GM23338 (cell line): ENCODE measurements around the gene TINAG. TPM values are rescaled to one million over a fixed set of nuclear protein-coding genes. Genes with fewer than 3 reads are reported as not detected.

Source experiments
- ATAC-seq: fragments of 200-7000 bp; cut with Tn5 transposase; 3 replicates; pipeline ENCODE4 v1.9.1; 2020
- DNase-seq: peaks from one replicate; pipeline ENCODE4 v3.0.0-alpha.2; 2015; ENCODE audit warnings: low spot score
- H2AFZ ChIP-seq: fragments of 200-600 bp; sonication (generic); 2 replicates; pipeline ENCODE4 v1.8.0; 2016; ENCODE audit warnings: antibody characterized with exemption, mild to moderate bottlenecking, moderate library complexity
- H3F3A ChIP-seq: fragments of 200-600 bp; sonication (generic); replicated peaks from 2 replicates; pipeline ENCODE4 v1.8.0; 2017; ENCODE audit warnings: antibody characterized with exemption, mixed run types, low read depth
- H3K27ac ChIP-seq: fragments of 200-600 bp; sonication (generic); 2 replicates; pipeline ENCODE4 v1.6.1; 2016; ENCODE audit warnings: low read depth
- H3K27me3 ChIP-seq: fragments of 200-600 bp; sonication (generic); 2 replicates; pipeline ENCODE4 v1.8.0; 2016; ENCODE audit warnings: mild to moderate bottlenecking, mixed run types, moderate library complexity; ENCODE audit not compliant: insufficient read depth
- H3K36me3 ChIP-seq: fragments of 200-600 bp; sonication (generic); 2 replicates; pipeline ENCODE4 v1.8.0; 2016; ENCODE audit warnings: mild to moderate bottlenecking; ENCODE audit not compliant: insufficient read depth
- H3K4me1 ChIP-seq: fragments of 200-600 bp; sonication (generic); 2 replicates; pipeline ENCODE4 v1.8.0; 2016; ENCODE audit warnings: mild to moderate bottlenecking, moderate library complexity; ENCODE audit not compliant: insufficient read depth
- H3K4me2 ChIP-seq: fragments of 200-600 bp; sonication (generic); 2 replicates; pipeline ENCODE4 v1.7.1; 2017; ENCODE audit warnings: mixed run types
- H3K4me3 ChIP-seq: fragments of 200-600 bp; sonication (generic); 2 replicates; pipeline ENCODE4 v1.6.1; 2016; ENCODE audit warnings: mixed run types
- H3K79me2 ChIP-seq: fragments of 200-600 bp; sonication (generic); replicated peaks from 2 replicates; pipeline ENCODE4 v1.8.0; 2017; ENCODE audit warnings: mild to moderate bottlenecking; ENCODE audit not compliant: insufficient read depth
- H3K9me2 ChIP-seq: fragments of 200-600 bp; sonication (generic); 2 replicates; pipeline ENCODE4 v1.8.0; 2017; ENCODE audit not compliant: insufficient read depth
- H4K20me1 ChIP-seq: fragments of 200-600 bp; sonication (generic); replicated peaks from 2 replicates; pipeline ENCODE4 v1.8.0; 2017; ENCODE audit warnings: mild to moderate bottlenecking; ENCODE audit not compliant: insufficient read depth
- H3K27ac Mint-ChIP-seq: 2 replicates; pipeline ENCODE4 v1.8.0; 2020; ENCODE audit warnings: inconsistent platforms, mild to moderate bottlenecking, moderate library complexity, mixed read lengths
- H3K27me3 Mint-ChIP-seq: 3 replicates; pipeline ENCODE4 v1.8.0; 2022; ENCODE audit warnings: low read depth, mild to moderate bottlenecking, moderate library complexity, mixed read lengths, inconsistent platforms; ENCODE audit not compliant: insufficient read depth, poor library complexity
- H3K36me3 Mint-ChIP-seq: 3 replicates; pipeline ENCODE4 v1.8.0; 2021; ENCODE audit warnings: low read depth, mild to moderate bottlenecking, inconsistent platforms, moderate library complexity, mixed read lengths
- H3K4me1 Mint-ChIP-seq: 3 replicates; pipeline ENCODE4 v1.8.0; 2020; ENCODE audit warnings: mild to moderate bottlenecking, inconsistent platforms, mixed read lengths
- H3K4me3 Mint-ChIP-seq: 3 replicates; pipeline ENCODE4 v1.8.0; 2021; ENCODE audit warnings: moderate library complexity, mild to moderate bottlenecking, inconsistent platforms, mixed read lengths
- H3K9me3 Mint-ChIP-seq: 3 replicates; pipeline ENCODE4 v1.8.0; 2020; ENCODE audit warnings: moderate library complexity, mild to moderate bottlenecking, inconsistent platforms, mixed read lengths
- CREB1 ChIP-seq: fragments of 250-450 bp; sonication (Bioruptor Pico); IDR thresholded peaks from 2 replicates; pipeline ENCODE4 v1.5.0; 2020; ENCODE audit warnings: low read depth, mild to moderate bottlenecking, moderate library complexity
- ETS1 ChIP-seq: IDR thresholded peaks from 2 replicates; pipeline ENCODE4 v1.6.1; 2016; ENCODE audit warnings: antibody characterized with exemption
- EZH2 ChIP-seq: fragments of 200-600 bp; sonication (generic); IDR thresholded peaks from one replicate; pipeline ENCODE4 v1.8.0; 2017; ENCODE audit warnings: antibody characterized with exemption, mild to moderate bottlenecking, low read depth; ENCODE audit not compliant: unreplicated experiment
- EZH2phosphoT487 ChIP-seq: fragments of 200-600 bp; sonication (generic); IDR thresholded peaks from one replicate; pipeline ENCODE4 v1.8.1; 2018; ENCODE audit warnings: antibody characterized with exemption; ENCODE audit not compliant: unreplicated experiment
- JUNB ChIP-seq: IDR thresholded peaks from one replicate; pipeline ENCODE4 v1.6.1; 2016; ENCODE audit warnings: antibody characterized with exemption; ENCODE audit not compliant: unreplicated experiment
- NANOG ChIP-seq: IDR thresholded peaks from 2 replicates; pipeline ENCODE4 v1.6.1; 2016; ENCODE audit warnings: antibody characterized with exemption, borderline replicate concordance
- POLR2AphosphoS5 ChIP-seq: IDR thresholded peaks from 2 replicates; pipeline ENCODE4 v1.6.1; 2016; ENCODE audit warnings: antibody characterized with exemption, low read depth
- REST ChIP-seq: IDR thresholded peaks from one replicate; pipeline ENCODE4 v1.6.1; 2018; ENCODE audit warnings: antibody characterized with exemption; ENCODE audit not compliant: unreplicated experiment
- STAT1 ChIP-seq: IDR thresholded peaks from one replicate; pipeline ENCODE4 v1.6.1; 2016; ENCODE audit warnings: antibody characterized with exemption; ENCODE audit not compliant: unreplicated experiment
- ZNF114 ChIP-seq: fragments of 250-450 bp; sonication (Bioruptor Pico); IDR thresholded peaks from 2 replicates; pipeline ENCODE4 v1.5.0; 2020; ENCODE audit warnings: mild to moderate bottlenecking, moderate library complexity
- ZNF331 ChIP-seq: fragments of 250-450 bp; sonication (Bioruptor Pico); IDR thresholded peaks from 2 replicates; pipeline ENCODE4 v1.5.0; 2020; ENCODE audit warnings: low read depth, mild to moderate bottlenecking, moderate library complexity
- ZNF462 ChIP-seq: fragments of 250-450 bp; sonication (Bioruptor Pico); IDR thresholded peaks from 2 replicates; pipeline ENCODE4 v1.5.0; 2020; ENCODE audit warnings: mild to moderate bottlenecking, moderate library complexity
- polyA plus RNA-seq: library from polyadenylated mRNA; unstranded; fragments of >200 nt; fragmentation: Nextera tagmentation; extraction: Ambion mirVana; gene quantifications from 2 replicates; pipeline ENCODE4 v1.2.1, GENCODE V29; 2016
- total RNA-seq: library from RNA; depleted of rRNA; stranded (reverse); fragments of >200 nt; shearing (Covaris generic); gene quantifications from 2 replicates; pipeline ENCODE4 v1.2.3, GENCODE V29; 2014

Gene TINAG
- total and polyA plus RNA-seq, 2 experiments from 2014 or later = not detected

- TF ChIP-seq NANOG (no peak), STAT1 (no peak), ETS1 (no peak), EZH2 (no peak), ZNF114 (CRISPR knock-in tag) (no peak), EZH2phosphoT487 (no peak), POLR2AphosphoS5 (no peak)
Measured at GRCh38 chr6:54361188-54361587, 52.9 kb downstream of the TINAG start (continued).

GRCh38 chr6:54361734-54362133 lies 53.5 kb downstream of the TINAG start:
- Mint-ChIP-seq H3K4me3 (no peak overlapping the region), H3K36me3 (no peaks in the 10 kb centered on the region), H3K27ac (no peak overlapping the region), H3K27me3 (no peaks in the 10 kb centered on the region), H3K9me3 (no peaks in the 10 kb centered on the region), H3K4me1 (no peaks in the 10 kb centered on the region)
- H3K27ac ChIP-seq = no peak overlapping the region
- H3K9me2 ChIP-seq = peaks cover 14% of the 10 kb centered on the region; the same call in 1 of the 2 replicates
- no peaks in the 10 kb centered on the region for H3F3A ChIP-seq
- no peaks in the 10 kb centered on the region for H3K36me3 ChIP-seq
- DNase-seq (no peak), ATAC-seq (no peak)
- no peak for TF ChIP-seq ETS1
- no peak for TF ChIP-seq JUNB
- TF ChIP-seq REST = no peak
- no peak for TF ChIP-seq ZNF462 (CRISPR knock-in tag)
- no peak for TF ChIP-seq NANOG
- TF ChIP-seq STAT1 = no peak
- no peak for TF ChIP-seq POLR2AphosphoS5
- TF ChIP-seq EZH2 = no peak
- no peak for TF ChIP-seq ZNF331 (CRISPR knock-in tag)
- TF ChIP-seq CREB1 (CRISPR knock-in tag) = no peak
- no peak for TF ChIP-seq EZH2phosphoT487
- H3K4me1 ChIP-seq = no peaks in the 10 kb centered on the region
- H2AFZ ChIP-seq = no peak overlapping the region
- H3K4me3 ChIP-seq = no peak overlapping the region
- H4K20me1 ChIP-seq = no peaks in the 10 kb centered on the region
- no peaks in the 10 kb centered on the region for H3K79me2 ChIP-seq
- H3K4me2 ChIP-seq = no peak overlapping the region
- H3K27me3 ChIP-seq = no peaks in the 10 kb centered on the region
